Measurements from ENCODE around the gene ZDHHC12. TPM values are rescaled to one million over a fixed set of nuclear protein-coding genes. Genes with fewer than 3 reads are reported as not detected.

The ZDHHC12 gene
- polyA plus RNA-seq, 3 donors = 50.0 to 72.7 (median 68.4) TPM

- Histone ChIP-seq H3K9me3 (replicated peaks in 1 of 2; ENCODE audit: control insufficient read depth in 1 of 2, insufficient read depth in 1 of 2, low read length in 2 of 2) (no peaks in the 10 kb centered on the region), H4K20me1 (ENCODE audit: insufficient read depth, low read length) (no peaks in the 10 kb centered on the region), H3K9ac (ENCODE audit: insufficient read depth, low read length, poor library complexity, severe bottlenecking) (peak overlapping the region; percentile 84), H3K4me2 (replicated peaks; ENCODE audit: extremely low read depth, low read length, poor library complexity, severe bottlenecking) (peak overlapping the region; percentile 85), H3K36me3 (replicated peaks in 1 of 2; ENCODE audit: control insufficient read depth in 1 of 2, insufficient read depth in 2 of 2, low read length in 2 of 2) (peaks cover 17 to 27% of the 10 kb centered on the region in 2 donors), H3K27me3 (ENCODE audit: control insufficient read depth in 2 of 2, insufficient read depth in 2 of 2, low read length in 2 of 2) (no peaks in the 10 kb centered on the region), H3K79me2 (ENCODE audit: insufficient read depth, low read length) (peaks cover 12% of the 10 kb centered on the region), H2AFZ (ENCODE audit: insufficient read depth, low read depth, low read length, poor library complexity, severe bottlenecking) (peak overlapping the region; percentile 99), H3K4me1 (ENCODE audit: control insufficient read depth in 1 of 2, insufficient read depth in 2 of 2, low read length in 2 of 2) (peaks cover 15 to 23% of the 10 kb centered on the region in 2 donors), H3K27ac (ENCODE audit: low read depth in 1 of 2, low read length in 2 of 2) (no peak overlapping the region), H3K4me3 (replicated peaks in 1 of 3; ENCODE audit: low read depth in 2 of 3, low read length in 3 of 3) (peak overlapping the region in 1 of 3 experiments; percentile 96)
- peaks cover 11 to 27% of the 10 kb centered on the region in 2 donors for H3K36me3 Mint-ChIP-seq
- peak overlapping the region in 1 of 2 donors; percentile 53 for H3K4me3 Mint-ChIP-seq
- peaks cover 0 to 3% (median 2%) of the 10 kb centered on the region in 3 donors for H3K27me3 Mint-ChIP-seq (ENCODE audit: low read depth in 3 of 3)
- WGBS (ENCODE audit: insufficient coverage) = 56% methylated on average over 6 of the region's 9 CpGs
- no peak for DNase-seq
- peak overlapping the region; percentile 37 to 88 (median 72) for H3K27ac Mint-ChIP-seq
- TF ChIP-seq CTCF (IDR thresholded peaks at IDR 0.05) = no peak
- intact Hi-C loops (cut with micrococcal nuclease) = loop anchor here in 1 of 2 donors (10.0 kb wide), 1 partner anchor 222 kb away; the partner anchor contains the start of genes DOLK and NUP188
- peaks cover 0 to 3% (median 0%) of the 10 kb centered on the region in 7 donors for H3K9me3 Mint-ChIP-seq
- peaks cover 27% of the 10 kb centered on the region for H3K4me1 Mint-ChIP-seq
Observed at GRCh38 chr9:128722380-128723351, 1.3 kb downstream of the ZDHHC12 start.

- Mint-ChIP-seq H3K27me3 (ENCODE audit: low read depth in 3 of 3) (peaks cover 0 to 4% (median 2%) of the 10 kb centered on the region in 3 donors), H3K4me3 (no peak overlapping the region), H3K27ac (peak overlapping the region in 1 of 7 donors; percentile 8), H3K9me3 (peaks cover 0 to 3% (median 0%) of the 10 kb centered on the region in 7 donors), H3K4me1 (peaks cover 27% of the 10 kb centered on the region), H3K36me3 (peaks cover 11 to 27% of the 10 kb centered on the region in 2 donors)
- H3K27me3 ChIP-seq (ENCODE audit: control insufficient read depth in 2 of 2, insufficient read depth in 2 of 2, low read length in 2 of 2) = no peaks in the 10 kb centered on the region
- 98% methylated on average over 4 of the region's 18 CpGs for WGBS (ENCODE audit: insufficient coverage)
- peaks cover 12% of the 10 kb centered on the region for H3K79me2 ChIP-seq (ENCODE audit: insufficient read depth, low read length)
- intact Hi-C loops (cut with micrococcal nuclease) = loop anchor here in 1 of 2 donors (10.0 kb wide), 1 partner anchor 223 kb away; the partner anchor contains the start of genes DOLK and NUP188
- H3K9me3 ChIP-seq (replicated peaks in 1 of 2; ENCODE audit: control insufficient read depth in 1 of 2, insufficient read depth in 1 of 2, low read length in 2 of 2) = no peaks in the 10 kb centered on the region
- H3K36me3 ChIP-seq (replicated peaks in 1 of 2; ENCODE audit: control insufficient read depth in 1 of 2, insufficient read depth in 2 of 2, low read length in 2 of 2) = peaks cover 17 to 27% of the 10 kb centered on the region in 2 donors
- no peak overlapping the region for H3K27ac ChIP-seq (ENCODE audit: low read depth in 1 of 2, low read length in 2 of 2)
- H3K4me1 ChIP-seq (ENCODE audit: control insufficient read depth in 1 of 2, insufficient read depth in 2 of 2, low read length in 2 of 2) = peaks cover 15 to 23% of the 10 kb centered on the region in 2 donors
- H3K9ac ChIP-seq (ENCODE audit: insufficient read depth, low read length, poor library complexity, severe bottlenecking) = no peak overlapping the region
- DNase-seq = no peak
- no peaks in the 10 kb centered on the region for H4K20me1 ChIP-seq (ENCODE audit: insufficient read depth, low read length)
- H3K4me2 ChIP-seq (replicated peaks; ENCODE audit: extremely low read depth, low read length, poor library complexity, severe bottlenecking) = no peak overlapping the region
- H3K4me3 ChIP-seq (replicated peaks in 1 of 3; ENCODE audit: low read depth in 2 of 3, low read length in 3 of 3) = no peak overlapping the region
- H2AFZ ChIP-seq (ENCODE audit: insufficient read depth, low read depth, low read length, poor library complexity, severe bottlenecking) = no peak overlapping the region
- no peak for TF ChIP-seq CTCF (IDR thresholded peaks at IDR 0.05)
Observed at GRCh38 chr9:128721487-128722010, 2.4 kb downstream of the ZDHHC12 start.
